IPS DF 4.7 (cell line): ENCODE data around the gene SEPTIN8.

Experiments
- DNase-seq: peaks from one replicate; pipeline ENCODE4 v3.0.0-alpha.2; 2013; ENCODE audit warnings: low spot score; ENCODE audit errors: extremely low read depth

Gene SEPTIN8

DNA sequence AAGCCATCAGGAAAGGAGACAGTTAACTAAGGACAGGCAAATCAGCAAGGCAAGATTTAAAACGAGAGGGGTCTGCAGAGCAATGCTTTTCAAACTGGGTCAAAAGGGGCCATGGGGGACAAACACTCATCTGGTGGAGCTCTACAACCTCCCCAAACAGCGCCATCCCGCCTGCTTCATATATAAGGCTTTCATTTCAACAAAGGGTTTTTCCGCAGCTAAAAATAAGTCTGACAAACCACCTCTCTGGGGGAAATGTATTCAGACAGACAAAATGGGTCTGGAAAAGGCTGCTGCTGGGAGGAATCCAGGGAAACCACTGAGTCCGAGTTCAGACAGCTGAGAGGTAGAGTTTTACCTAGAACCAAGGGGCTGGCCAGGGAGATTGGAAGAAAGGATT lies 8.3 kb upstream of the SEPTIN8 start:
- DNase-seq: no peak

DNA sequence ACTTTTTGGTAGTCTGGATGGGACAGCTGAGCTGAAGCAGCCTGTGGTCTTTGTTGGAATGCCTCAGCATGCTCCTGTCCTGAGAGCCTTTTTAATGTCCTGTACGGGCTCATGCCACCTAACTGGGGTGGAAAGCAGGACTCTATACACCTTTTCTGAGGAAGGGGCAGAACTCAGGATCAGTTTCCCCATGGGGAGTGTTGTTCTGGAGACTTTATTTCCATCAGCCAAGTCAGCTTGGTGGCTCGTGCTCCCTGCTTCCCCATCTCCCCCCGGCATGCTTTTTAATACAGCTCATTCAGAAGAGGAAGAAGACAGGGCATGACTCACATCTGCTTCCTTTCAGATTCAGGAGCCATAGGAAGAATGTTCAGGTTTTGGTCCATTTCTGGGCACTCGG lies 5.1 kb upstream of the SEPTIN8 start:
- no peak for DNase-seq

GRCh38 chr5:132781029-132781428 lies 4.0 kb upstream of the SEPTIN8 start:
- no peak for DNase-seq

GRCh38 chr5:132780577-132780976 lies 3.5 kb upstream of the SEPTIN8 start:
- DNase-seq: no peak

GRCh38 chr5:132779961-132780360 lies 2.9 kb upstream of the SEPTIN8 start:
- no peak for DNase-seq

GRCh38 chr5:132778856-132779255 lies 1.8 kb upstream of the SEPTIN8 start:
- no peak for DNase-seq

GRCh38 chr5:132778129-132778528 lies 1.1 kb upstream of the SEPTIN8 start:
- DNase-seq: no peak

GRCh38 chr5:132776938-132777208 lies 166 bp downstream of the SEPTIN8 start:
- DNase-seq: no peak

DNA sequence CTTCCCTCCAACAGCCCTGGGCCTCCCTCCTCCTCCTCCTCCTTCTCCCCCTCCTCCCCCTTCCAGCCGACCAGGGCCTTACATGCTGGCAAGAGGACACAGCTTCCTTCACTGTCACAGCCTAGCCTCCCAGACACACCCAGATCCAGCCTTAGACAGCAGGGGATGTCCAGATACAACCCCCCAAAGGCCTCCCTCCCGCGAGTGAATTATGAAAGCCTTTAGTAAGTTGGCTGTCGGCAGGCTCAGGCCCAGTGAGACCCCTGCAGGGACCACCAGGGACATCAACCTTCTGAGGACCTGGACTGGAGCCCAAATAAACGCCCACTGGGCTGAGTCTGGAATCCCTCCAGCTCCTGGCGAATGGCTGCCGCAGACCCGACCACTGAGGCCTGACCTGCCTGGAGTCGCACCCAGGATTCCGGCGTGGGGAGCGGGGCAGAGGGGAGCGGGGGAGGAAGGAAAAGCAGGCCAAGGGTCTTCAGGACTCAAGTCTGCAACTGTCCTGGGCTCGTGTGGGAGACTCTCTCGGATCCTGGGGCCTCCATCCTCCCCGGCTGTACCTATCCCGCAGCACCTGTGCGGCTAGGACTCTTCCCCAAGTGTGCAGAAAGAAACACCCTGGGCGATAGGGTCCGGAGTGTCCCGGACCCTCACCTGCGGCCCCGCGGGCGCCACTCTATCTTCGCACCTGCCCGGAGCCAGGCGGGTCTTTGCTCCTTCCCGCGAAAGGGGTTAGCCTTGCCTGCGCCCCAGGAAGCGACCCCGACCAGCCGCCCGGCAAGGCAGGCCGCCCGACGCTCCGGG lies 705 bp downstream of the SEPTIN8 start:
- DNase-seq: no peak

- DNase-seq: no peak
Observed at GRCh38 chr5:132775476-132775961, 1.5 kb downstream of the SEPTIN8 start.

DNA sequence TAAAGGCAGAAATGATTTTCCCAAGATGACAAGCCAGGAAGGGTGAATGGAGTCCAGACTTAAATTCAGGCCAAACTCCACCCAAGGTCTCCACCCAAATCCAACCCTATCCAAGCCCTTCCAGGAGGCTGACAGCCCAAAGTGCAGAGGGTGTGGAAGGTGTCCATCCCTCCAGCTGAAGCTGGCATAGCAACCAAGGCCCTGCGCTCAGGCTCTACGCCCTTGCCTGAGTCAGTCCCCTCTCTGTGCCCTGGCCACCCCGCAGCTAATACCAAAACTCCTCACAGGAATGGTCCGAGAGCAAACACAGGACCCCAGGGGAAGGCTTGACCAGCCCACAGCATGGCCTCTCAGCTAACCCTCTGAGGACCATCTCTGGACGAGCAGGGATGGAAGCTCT lies 2.1 kb downstream of the SEPTIN8 start:
- DNase-seq: no peak

- DNase-seq: no peak
Observed at GRCh38 chr5:132774406-132774805, 2.6 kb downstream of the SEPTIN8 start.

GRCh38 chr5:132773601-132774355 lies 3.3 kb downstream of the SEPTIN8 start:
- no peak for DNase-seq

DNA sequence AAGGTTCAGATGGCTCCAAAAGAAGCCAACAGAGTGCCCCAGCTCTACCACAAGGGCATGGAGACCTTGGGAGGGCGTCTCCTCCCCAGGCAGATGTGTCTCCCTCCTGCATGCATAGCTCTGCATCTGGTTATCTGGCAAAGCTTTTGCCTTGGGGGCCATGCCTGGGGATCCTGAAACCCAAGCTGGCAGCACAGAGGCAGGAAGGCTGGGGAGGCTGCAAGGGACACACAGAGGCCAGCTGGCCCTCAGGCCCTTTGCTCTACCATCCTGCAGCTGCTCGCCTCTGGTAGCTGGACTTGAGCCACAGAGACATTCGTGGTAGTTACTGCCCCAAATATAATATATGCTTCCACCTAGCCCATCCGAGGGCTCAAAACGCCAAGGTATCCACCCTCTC lies 3.9 kb downstream of the SEPTIN8 start:
- no peak for DNase-seq

- no peak for DNase-seq
Observed at GRCh38 chr5:132772291-132773070, 4.6 kb downstream of the SEPTIN8 start.

GRCh38 chr5:132771503-132771998 lies 5.5 kb downstream of the SEPTIN8 start:
- DNase-seq: no peak

- DNase-seq: no peak
Observed at GRCh38 chr5:132770476-132771159, 6.4 kb downstream of the SEPTIN8 start.

DNA sequence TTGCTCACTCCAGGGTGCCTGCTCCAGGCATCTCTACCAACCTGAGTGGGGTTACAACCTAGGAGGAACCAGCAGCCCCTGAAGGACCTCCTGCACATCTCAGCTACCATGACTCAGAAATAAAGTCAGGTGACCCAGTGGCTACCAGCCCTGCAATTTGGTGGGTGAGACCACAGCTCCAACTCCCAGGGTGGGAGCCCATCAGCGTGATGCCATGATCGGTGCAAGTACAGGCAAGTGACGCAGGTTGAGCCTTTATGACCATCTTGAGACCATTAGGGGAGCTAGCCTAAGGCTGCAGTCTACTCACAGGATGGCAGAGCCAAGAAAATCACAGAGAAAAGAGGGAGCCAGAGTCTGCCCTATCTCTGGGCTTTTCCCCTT lies 8.6 kb downstream of the SEPTIN8 start:
- no peak for DNase-seq

GRCh38 chr5:132767150-132767549 lies 9.9 kb downstream of the SEPTIN8 start:
- DNase-seq: no peak

DNA sequence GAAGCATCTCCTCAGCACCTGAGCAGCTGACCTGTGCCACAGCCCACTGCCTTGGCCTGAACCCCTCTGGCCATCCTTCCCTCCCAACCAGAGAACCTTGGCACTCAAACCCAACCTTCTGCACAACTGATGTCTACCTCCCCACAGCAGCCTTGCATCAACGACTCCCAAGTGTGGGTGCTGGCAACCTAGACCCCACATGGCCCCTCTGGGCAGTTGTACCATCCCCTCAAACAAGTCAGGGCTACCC lies 10.3 kb downstream of the SEPTIN8 start:
- no peak for DNase-seq

GRCh38 chr5:132766020-132766805 lies 10.8 kb downstream of the SEPTIN8 start:
- DNase-seq: no peak
